Omental fat pad (tissue), 4 donors: ENCODE results near the gene OR51B2. TPM values are rescaled to one million over a fixed set of nuclear protein-coding genes. Genes with fewer than 3 reads are reported as not detected.
"Not testable (repeated sequence)": the region's sequence is repeated elsewhere in the genome, so short reads cannot be mapped to it uniquely, and the experiment has no call there.

Experiments
- ATAC-seq: fragments of 150-250 bp; one replicate; pipeline ENCODE4 v1.9.1; 2016; ENCODE audit warnings: mild to moderate bottlenecking, moderate library complexity; ENCODE audit not compliant: low FRiP score
- DNase-seq: peaks from one replicate; pipeline ENCODE4 v3.0.0-alpha.2; 2019; ENCODE audit warnings: low spot score
- CTCF ChIP-seq, 3 donors: fragments of 450-650 bp; IDR thresholded peaks; one replicate each; pipeline ENCODE4 v1.5.1; 2016 to 2017; ENCODE audit warnings: antibody characterized with exemption in 3 of 3, mild to moderate bottlenecking in 3 of 3, moderate library complexity in 2 of 3
- total RNA-seq, 4 donors: library from RNA; depleted of rRNA; stranded (reverse); fragments of >200 nt; gene quantifications; one replicate each; pipeline ENCODE4 v1.1.0, GENCODE V29; 2016

OR51B2 gene
- total RNA-seq, result 1 to 10 TPM in 1 of 4 donors, under 1 TPM in 1, not detected in 2; 0.46 to 1.1 TPM

- no peak for TF ChIP-seq CTCF (IDR thresholded peaks at IDR 0.05)
- DNase-seq (no peak), ATAC-seq (no peak)
These were observed at the start of gene OR51B2 for GRCh38 chr11:5324197-5324596. Gene OR51B2 (minus strand): TSS chr11:5324297. CDS start chr11:5324297, 0 bp downstream.

GRCh38 chr11:5369789-5370188 is 45.7 kb upstream of the OR51B2 start:
- ATAC-seq (no peak), DNase-seq (no peak)
- TF ChIP-seq CTCF (IDR thresholded peaks at IDR 0.05), result no peak

GRCh38 chr11:5368502-5369043 is 44.5 kb upstream of the OR51B2 start:
- TF ChIP-seq CTCF (IDR thresholded peaks at IDR 0.05), result no peak
- DNase-seq (no peak), ATAC-seq (no peak)

- DNase-seq (no peak), ATAC-seq (peak; percentile 71)
- TF ChIP-seq CTCF (IDR thresholded peaks at IDR 0.05), result no peak
These were observed 43.5 kb upstream of the OR51B2 start for GRCh38 chr11:5367448-5368074.

GRCh38 chr11:5366856-5367255 is 42.8 kb upstream of the OR51B2 start:
- DNase-seq, result no peak
- no peak for TF ChIP-seq CTCF (IDR thresholded peaks at IDR 0.05)
- no peak for ATAC-seq

GRCh38 chr11:5366365-5366764 is 42.3 kb upstream of the OR51B2 start:
- not testable (repeated sequence) for DNase-seq, ATAC-seq

GRCh38 chr11:5364214-5364613 is 40.1 kb upstream of the OR51B2 start:
- no peak for ATAC-seq
- no peak for DNase-seq
- TF ChIP-seq CTCF (IDR thresholded peaks at IDR 0.05), result no peak
